Hypothalamus (tissue), 51 donors: ENCODE measurements around the gene ASMTL.
A peak's percentile ranks its signal among the peaks of the same experiment; 100 is the strongest.
"Not testable (repeated sequence)": the region's sequence is repeated elsewhere in the genome, so short reads cannot be mapped to it uniquely, and the experiment has no call there.

Experiments used
- DNase-seq, 51 donors: peaks; one replicate each; lab custom pipeline; 2025; lab: John Stamatoyannopoulos, UW

Gene ASMTL

DNA sequence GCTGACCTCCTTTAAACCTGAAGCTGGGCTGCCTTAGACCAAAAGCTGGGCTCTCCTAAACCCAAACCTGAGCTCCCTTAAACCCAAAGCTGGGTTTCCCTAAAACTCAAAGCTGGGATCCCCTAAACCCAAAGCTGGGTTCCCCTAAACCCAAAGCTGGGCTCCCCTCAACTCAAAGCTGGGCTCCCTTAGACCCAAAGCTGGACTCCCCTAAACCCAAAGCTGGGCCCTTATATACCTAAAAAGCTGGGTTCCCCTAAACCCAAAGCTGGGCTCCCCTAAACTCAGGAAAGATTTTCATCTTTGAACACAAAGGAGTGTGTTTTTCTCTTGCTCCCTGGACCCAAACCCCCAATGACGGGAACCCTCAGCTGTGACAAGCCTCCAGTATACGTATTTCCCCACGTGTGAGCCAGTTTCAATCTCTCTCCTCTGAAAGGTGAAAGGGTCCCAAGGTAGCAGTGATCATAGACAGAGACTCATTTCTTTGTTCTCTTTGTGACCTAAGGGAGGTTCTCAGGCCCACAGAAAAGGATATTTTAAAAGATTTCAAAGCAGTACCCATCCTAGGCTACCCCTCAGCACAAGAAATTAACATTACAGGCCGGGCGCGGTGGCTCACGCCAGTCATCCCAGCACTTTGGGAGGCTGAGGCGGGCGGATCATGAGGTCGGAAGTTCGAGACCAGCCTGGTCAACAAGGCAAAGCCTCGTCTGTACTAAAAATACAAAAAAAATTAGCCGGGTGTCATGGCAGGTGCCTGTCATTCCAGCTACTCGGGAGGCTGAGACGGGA is 31.3 kb upstream of the ASMTL start:
- no peak for DNase-seq

DNA sequence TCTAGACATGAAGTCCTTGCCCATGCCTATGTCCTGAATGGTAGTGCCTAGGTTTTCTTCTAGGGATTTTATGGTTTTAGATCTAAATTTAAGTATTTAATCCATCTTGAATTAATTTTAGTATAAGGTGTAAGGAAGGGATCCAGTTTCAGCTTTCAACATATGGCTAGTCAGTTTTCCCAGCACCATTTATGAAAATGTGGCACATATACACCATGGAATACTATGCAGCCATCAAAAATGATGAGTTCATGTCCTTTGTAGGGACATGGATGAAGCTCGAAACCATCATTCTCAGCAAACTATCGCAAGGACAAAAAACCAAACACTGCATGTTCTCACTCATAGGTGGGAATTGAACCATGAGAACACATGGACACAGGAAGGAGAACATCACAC is 29.8 kb upstream of the ASMTL start:
- not testable (repeated sequence) for DNase-seq

DNA sequence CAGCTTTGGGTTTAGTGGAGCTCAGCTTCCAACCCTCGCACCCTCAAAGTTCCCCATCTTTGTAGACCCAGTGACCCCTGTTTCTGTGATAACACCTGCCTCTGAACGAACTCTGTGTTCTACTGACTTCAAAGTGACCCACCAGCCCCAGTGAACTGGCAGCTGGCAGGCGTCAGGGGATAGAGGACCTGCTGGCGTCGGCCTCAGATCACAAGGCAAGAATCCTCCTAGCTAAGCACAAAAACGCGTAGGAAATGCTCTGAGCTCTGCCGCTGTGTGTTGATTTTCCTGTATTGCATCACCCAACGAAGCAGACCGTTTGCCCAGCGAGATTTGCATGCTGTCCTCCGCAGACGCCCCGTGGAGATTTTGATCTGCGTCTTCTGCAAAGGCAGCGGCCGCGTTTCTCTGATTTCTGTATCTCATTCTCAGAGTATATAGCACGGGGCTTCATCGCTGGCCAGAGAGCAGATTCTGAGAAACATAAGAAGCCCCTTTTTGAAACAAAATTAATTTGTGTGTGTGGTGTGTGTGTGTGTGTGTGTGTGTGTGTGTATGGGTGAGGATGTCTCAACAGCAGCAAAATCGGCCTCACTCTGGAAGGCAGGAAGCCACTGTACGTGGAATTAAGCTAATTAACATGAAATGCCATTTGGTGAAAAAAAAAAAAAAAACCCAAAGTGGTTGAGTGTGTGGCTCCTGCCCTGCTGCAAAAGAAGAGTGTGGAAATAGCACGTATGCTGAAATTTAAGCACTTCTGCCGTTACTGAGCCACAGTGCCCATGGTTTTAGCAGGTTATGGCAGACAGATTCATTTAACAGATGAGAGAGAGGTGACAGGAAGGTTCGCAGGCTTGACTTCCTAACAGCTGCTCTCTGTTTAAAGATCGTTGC is 29.2 kb upstream of the ASMTL start:
- DNase-seq = no peak

DNA sequence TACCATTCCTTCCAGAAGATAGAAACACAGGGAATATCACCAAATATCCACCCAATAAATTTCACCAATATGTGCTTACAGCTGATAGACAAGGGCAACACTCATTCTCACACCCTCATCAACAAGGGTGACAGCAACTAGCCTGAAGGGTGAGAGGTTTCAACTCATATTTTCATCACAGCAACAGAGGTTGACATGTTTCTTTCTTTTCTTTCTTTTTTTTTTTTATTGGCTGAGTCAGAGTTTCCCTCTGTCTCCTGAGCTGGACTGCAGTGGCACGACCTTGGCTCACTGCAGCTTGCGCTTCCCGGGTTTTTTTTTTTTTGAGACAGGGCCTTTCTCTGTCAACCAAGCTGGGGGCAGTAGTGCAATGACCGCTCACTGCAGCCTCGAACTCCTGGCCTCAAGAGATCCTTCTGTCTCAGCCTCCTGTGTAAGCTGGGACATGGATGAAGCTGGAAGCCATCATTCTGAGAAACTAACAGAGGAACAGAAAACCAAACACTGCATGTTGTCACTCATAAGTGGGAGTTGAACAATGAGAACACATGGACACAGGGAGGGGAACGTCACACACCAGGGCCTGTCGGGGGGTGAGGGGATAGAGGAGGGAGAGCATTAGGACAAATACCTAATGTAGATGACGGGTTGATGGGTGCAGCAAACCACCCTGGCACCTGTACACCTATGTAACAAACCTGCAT is 27.5 kb upstream of the ASMTL start:
- no peak for DNase-seq

DNA sequence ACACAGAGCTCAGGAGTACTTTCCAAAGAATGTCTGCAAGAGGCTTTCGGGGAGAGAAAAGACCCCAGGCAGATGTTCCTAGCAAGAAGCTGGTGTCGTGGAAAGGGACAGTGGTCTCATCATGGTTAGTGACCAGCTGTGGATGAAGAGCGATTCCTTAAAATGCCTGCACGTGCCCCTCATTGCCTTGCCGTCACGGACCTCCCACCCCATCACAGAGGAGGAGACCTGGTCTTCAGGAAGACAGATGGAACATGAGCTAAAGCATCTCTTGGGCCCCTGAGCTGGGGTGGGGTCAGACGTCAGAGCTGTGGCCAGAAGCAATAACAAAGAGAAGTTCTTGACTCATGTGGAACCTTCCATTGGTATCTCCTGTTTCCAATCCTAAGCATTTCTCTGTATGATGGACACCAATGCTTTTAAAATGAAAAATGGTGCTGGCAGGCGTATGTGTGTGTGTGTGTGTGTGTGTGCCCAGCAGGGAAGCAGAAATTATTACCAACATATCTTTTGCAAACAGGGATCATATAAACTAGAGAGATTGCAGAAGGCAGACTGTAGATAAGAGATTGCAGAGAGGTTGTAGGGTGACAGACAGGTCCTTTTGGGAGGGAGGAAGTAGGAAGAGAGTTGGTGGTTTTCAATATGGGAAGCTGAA is 25.2 kb upstream of the ASMTL start:
- DNase-seq = no peak

DNA sequence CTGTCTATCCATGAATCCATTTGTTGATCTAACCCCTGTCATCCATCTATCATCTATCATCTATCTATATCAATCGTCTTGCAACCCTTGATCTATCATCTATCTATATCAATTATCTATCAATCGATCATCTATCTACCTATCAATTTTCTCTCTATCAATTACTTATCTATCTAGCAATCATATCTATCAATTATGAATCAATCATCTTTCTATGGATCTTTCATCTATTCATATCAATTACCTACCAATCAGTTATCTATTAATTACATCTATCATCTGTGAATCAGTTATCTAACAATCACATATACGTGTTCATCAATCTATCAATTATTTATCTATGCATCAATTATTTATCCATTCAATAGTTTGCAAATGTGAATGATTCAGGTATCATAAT is 24.5 kb upstream of the ASMTL start:
- no peak for DNase-seq

DNA sequence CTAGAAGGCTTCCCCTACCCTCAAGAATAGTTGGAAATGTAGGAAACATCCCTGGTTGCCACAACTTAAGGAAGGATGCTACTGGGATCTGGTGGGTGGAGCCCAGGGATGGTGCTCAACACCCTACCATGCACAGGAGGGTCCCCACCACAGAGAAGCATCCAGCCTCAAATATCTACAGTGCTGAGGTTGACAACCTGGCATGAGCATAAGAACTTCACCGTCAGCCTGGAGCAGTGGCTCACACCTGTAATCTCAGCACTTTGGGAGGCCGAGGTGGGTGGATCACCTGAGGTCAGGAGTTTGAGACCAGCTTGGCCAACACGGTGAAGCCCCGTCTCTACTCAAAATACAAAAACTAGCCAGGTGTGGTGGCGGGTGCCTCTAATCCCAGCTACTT is 24.0 kb upstream of the ASMTL start:
- no peak for DNase-seq

DNA sequence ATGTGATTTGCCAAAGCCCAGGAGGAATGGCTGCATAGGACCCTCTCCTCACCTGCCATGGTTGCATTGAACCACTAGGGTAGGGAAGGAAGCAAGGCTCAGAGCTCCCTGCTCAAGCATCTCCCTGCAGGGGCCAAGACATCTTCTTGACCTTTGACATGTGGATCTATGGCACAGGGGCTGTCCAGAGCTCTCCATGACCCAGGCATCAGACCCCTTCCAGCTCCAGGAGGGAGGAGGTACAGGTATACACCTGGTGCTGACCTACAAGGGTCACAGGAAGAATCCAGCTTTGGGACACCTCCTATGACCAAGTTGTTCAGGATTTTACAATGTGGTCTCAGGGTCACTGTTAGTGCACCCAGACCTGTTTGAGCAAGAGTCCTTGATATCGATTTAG is 23.2 kb upstream of the ASMTL start:
- no peak for DNase-seq

DNA sequence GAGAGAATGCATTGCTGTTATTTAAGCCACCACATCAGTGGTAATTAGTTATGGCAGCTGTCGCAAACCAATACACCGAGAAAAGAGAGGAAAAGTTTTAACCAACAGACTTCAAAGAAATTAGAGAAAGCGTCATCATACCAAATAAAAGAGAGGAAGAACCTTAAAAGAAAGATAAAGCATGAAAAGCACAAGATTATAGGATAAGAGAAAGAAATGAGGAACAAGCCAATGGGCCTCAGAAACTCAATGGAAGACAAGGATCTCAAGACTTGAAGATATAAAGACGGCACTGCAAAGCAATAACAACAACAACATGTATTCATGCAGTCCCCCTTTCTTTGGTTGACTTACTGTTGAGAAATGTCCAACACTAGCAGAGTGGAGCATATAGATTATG is 22.8 kb upstream of the ASMTL start:
- DNase-seq = no peak

DNA sequence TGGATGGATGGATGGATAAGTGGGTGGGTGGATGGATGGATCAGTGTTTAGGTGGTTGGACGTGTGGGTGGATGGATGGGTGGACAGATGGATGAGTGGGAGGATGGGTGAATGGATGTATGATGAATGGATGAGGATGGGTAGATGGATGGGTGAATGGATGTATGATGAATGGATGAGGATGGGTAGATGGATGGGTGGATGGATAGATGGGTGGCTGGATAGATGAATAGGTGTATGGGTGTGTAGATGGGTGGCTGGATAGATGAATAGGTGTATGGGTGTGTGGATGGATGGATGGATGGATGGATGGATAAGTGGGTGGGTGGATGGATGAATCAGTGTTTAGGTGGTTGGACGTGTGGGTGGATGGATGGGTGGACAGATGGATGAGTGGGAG is 21.9 kb upstream of the ASMTL start:
- not testable (repeated sequence) for DNase-seq

DNA sequence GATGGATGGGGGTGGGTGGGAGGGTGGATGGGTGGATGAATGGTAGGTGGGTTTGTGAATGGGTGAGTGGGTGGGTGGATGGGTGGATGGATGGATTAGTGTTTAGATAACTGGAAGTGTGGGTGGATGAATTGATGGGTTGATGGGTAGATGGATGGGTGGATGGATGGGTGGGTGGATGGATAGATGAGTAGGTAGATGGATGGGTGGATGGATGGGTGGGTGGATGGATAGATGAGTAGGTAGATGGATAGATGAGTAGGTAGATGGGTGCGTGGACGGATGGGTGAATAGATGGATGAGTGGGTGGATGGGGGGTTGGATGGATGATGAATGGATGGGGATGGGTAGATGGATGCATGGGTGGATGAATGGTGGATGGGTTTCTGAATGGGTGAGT is 20.3 kb upstream of the ASMTL start:
- DNase-seq = no peak

DNA sequence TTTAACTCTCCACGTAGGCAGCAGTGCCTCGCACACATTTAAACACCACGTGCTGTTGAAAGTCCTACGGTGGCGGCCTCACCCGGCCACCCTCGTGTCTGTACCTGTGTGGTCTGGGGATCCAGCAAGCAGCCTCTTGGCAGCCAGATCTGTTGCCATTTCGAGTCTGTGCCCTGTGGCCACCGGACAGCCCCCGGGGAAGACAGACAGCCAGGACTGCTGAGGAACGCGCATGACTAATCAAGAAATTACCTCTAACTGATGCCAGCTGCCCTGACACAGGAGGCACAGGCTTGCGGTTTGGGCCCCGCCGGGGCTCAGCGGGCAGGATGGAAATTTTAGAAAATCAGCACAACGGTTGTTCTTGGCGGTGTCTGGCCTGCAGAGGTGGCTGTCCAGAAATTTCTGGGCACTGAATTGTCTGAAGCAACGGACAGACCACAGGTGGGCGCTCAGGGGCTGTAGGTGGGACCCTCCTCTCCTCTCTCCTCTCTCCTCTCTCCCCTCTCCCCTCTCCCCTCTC is 15.6 kb upstream of the ASMTL start:
- DNase-seq = peak in 2 of 51 donors; percentile 1 to 4

DNA sequence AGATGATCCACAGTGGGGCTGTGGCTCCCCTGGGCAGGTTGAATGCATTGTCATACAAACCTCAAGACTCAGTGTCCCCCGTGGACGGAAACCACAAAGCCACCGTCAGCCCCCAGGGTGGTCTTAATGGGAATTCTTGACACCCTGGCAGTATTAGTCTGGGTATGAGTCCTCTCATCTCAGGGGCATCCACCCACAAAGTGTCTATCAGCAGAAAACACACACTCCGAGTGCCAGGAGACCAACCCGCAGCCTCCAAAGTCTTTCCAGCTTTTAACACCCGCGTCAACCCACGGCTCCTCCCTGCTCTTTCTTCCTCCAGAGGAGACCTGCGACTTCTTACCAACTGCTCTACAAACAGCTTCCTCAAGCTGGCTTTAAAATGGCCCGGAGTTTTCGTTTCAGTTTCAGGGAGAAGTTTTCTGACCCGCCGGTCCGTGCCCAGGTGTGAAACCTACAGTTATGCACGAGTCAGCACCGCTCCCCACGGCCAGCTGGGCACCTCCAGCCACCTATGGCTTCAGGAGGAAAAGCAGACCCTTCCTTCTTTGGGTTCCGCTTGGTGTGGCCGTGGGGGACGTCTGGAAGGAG is 14.4 kb upstream of the ASMTL start:
- DNase-seq = no peak

DNA sequence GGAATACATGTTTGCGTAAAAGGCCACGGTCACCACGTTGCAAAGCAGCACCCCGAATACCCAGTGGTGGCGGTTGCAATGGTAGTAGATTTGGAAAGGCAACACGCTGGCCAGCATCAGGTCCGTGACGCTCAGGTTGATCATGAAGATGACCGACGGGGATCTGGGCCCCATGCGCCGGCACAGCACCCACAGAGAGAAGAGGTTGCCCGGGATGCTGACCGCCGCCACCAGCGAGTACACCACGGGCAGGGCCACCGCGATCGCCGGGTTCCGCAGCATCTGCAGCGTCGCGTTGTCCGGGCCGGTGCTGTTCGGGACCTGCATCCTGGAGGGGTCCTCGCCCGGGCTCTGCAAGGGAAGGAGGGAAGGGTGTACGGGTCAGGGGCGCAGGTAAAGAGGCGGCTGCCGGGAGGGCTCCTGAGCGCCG is 13.5 kb upstream of the ASMTL start:
- DNase-seq = no peak

DNA sequence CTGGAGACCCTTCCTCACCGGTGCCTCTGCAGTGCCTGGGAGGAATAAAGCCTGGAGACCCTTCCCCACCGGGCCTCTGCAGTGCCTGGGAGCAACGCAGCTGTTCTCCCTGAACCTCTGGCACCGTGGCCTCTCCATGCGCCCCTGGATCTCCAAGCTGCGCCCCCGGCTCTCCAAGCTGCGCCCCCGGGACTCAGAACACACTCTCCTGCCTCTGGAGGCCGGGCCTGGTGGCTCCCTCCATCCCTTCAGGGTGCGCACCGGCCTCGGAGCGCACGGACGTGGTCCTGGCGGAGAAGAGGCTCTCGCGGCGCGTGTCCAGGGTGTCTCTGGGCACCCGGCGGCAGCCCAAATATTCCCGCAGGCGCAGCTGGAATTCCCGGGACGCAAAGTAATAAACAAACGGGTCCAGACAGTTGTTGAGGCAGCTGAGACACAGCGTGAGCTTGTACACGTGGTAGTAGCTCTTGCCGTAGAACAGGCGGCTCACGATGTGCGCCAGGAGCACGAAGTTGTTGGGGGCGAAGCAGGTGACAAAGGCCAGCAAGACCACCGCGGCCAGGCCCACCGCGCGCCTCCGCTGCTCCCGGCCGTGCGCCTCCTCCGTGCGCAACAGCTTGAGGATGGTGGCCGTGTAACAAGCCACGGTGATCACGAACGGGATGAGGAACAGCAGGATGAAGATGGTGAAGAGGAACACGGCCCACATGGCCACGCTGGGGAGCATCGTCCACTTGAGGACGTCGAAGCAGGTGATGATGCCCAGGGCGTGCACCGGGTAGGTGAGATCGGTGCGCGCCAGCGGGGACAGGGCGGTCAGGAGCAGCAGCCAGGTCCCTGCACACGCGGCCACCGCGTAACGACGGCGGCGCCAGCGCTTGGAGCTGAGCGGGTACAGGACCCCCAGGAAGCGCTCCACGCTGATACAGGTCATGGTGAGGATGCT is 12.8 kb upstream of the ASMTL start:
- no peak for DNase-seq

DNA sequence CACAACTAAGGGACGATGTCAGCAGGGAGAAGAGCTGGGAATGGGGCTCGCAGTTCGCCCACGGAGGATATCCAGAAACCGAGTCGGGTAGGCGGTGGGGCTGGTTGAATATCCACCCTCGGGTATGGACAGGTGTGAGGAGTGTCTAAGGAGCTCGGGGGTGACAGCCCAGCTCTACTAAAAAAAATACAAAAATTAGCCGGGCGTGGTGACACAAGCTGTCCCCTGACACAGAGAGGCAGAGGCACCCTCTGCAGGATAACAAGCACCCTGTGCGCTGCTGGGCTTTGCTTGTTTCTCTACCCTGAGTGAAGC is 12.2 kb upstream of the ASMTL start:
- no peak for DNase-seq

DNA sequence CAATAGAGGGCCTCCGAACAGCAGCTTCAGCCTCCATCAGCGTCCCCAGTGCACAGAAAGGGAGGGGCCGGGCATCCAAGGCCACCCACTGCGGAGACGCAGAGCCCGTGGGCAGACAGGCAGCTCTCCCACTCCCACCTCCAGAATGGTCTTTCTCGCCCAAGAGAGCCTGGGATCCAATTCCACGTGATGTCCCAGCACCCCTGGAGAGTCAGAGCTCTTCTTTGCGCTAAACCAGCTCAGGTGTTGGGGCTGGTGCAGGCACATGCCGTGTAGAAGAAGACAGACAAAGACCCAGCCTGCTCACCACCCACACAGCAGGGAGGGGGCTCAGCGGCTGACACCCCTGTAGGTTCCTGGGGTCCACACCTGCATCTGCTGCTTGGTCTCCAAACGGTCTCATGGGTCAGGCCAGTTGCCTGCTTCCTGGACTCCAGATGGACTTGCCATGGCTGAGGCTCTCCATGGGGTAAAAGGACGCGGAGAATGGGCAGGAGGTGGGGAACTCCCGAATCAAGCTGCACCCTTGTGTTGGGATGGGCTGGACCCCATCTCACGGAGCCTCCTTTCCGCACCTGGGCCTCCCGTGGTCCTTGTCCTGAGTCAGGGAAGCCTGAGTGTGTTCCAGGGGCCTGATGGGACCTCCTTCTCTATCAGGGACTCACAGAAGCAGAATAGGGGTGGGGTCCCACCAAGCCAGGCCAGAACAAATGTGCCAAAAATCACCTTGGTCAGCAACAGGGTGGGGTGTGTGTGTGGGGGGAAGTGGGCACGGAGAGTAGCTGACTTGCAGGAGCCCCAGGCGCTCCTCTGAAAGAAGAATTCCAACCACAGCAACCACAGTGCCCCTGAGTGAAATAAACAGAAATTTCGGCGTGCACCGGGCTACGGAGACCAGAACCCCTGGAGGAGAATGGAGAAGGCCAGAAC is 11.6 kb upstream of the ASMTL start:
- DNase-seq = no peak

DNA sequence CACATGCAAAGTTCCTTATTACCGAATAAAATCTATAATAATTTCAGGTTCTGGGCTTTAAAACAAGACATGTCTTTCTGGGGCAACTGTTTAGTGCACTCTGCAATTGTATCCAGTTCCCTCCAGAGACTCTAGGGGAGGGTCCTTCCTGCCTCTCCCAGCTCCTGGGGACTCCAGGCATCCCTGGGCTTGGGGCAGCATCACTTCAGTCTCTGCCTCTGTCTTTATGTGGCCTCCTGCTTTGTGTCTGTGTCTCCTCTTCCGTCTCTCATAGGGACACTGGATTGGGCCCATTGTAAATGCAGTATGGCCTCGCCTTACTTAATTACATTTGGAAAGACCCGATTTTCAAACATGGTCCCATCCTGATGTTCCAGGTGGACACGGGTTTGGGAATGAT is 10.9 kb upstream of the ASMTL start:
- DNase-seq = no peak
